ENCODE results near the gene PLOD3. TPM values are rescaled to one million over a fixed set of nuclear protein-coding genes. Genes with fewer than 3 reads are reported as not detected.
"Not testable (repeated sequence)": the region's sequence is repeated elsewhere in the genome, so short reads cannot be mapped to it uniquely, and the experiment has no call there.

PLOD3 gene
- total and polyA plus RNA-seq, 2 donors (not counting 1 experiment from before 2014, with no cell fraction given), result 40.1 to 47.5 TPM

DNA sequence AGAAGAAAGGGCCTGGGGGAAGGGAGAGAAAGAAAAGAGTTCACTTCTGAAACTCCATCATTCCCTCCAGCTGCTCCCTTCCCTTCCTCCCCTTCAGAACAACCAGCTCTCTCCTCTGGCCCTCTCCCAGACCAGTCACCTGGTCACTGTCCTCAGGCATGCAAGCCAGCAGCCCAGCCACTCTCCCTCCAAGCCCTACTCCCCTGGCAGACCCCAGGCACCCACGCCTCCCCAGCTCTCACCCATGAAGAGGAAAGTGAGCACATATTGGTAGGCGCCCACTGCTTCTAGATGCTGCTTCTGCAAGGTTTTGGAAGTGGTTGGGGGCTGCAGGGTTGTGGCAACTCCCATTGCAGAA is 16.9 kb downstream of the PLOD3 start:
- ATAC-seq (ENCODE audit: low read depth) (no peak), DNase-seq (no peak)
- WGBS (ENCODE audit: insufficient coverage), result 60% methylated on average over 1 of the region's 2 CpGs
- CTCF ChIA-PET, result interaction anchor here (1.5 to 2.8 kb wide), 2 partner anchors 16 to 56 kb away, joined by 3 to 10 read pairs; no protein-coding TSS in a partner anchor
- Mint-ChIP-seq H3K27me3 (peaks cover 24% of the 10 kb centered on the region), H3K4me3 (no peak overlapping the region), H3K27ac (no peak overlapping the region), H3K9me3 (ENCODE audit: insufficient read depth) (no peaks in the 10 kb centered on the region), H3K4me1 (peaks cover 23% of the 10 kb centered on the region)
- Histone ChIP-seq H3K4me2 (replicated peaks; ENCODE audit: low read depth, low read length, poor library complexity, severe bottlenecking) (no peak overlapping the region), H3K4me1 (ENCODE audit: control insufficient read depth in 2 of 2, insufficient read depth in 2 of 2, low read length in 2 of 2) (peaks cover 18 to 27% of the 10 kb centered on the region in 2 donors), H3K36me3 (replicated peaks in 1 of 2; ENCODE audit: control extremely low read depth in 1 of 2, control insufficient read depth in 1 of 2, extremely low read depth in 1 of 2, insufficient read depth in 2 of 2, low read length in 1 of 2) (no peaks in the 10 kb centered on the region), H4K20me1 (ENCODE audit: control insufficient read depth, insufficient read depth, low read length, poor library complexity, severe bottlenecking) (no peaks in the 10 kb centered on the region), H3K79me2 (ENCODE audit: control insufficient read depth, insufficient read depth, low read length) (no peaks in the 10 kb centered on the region), H3K27me3 (replicated peaks in 1 of 4; ENCODE audit: control extremely low read depth in 1 of 4, control insufficient read depth in 3 of 4, insufficient read depth in 4 of 4, low read length in 3 of 4) (peaks cover 0 to 42% (median 16%) of the 10 kb centered on the region in 4 experiments), H3K9ac (ENCODE audit: low read length) (no peak overlapping the region), H3K27ac (ENCODE audit: low read length in 2 of 2) (no peak overlapping the region), H3K4me3 (ENCODE audit: control extremely low read depth in 1 of 5, extremely low read depth in 1 of 5, insufficient read depth in 1 of 5, low read depth in 2 of 5, low read length in 4 of 5) (no peak overlapping the region), H3K9me3 (ENCODE audit: control extremely low read depth in 1 of 3, control insufficient read depth in 2 of 3, insufficient read depth in 1 of 3, low read length in 2 of 3) (peaks cover 0 to 19% (median 0%) of the 10 kb centered on the region in 3 donors), H2AFZ (ENCODE audit: insufficient read depth, low read depth, low read length, poor library complexity, severe bottlenecking) (no peak overlapping the region)
- POLR2A ChIA-PET, result no interaction called here
- intact Hi-C loops (cut with micrococcal nuclease), result no loop called here
- TF ChIP-seq EZH2 (IDR thresholded peaks at IDR 0.05; ENCODE audit: borderline replicate concordance, insufficient read depth, low read depth, low read length, poor library complexity, severe bottlenecking) (no peak), CTCF (IDR thresholded peaks at IDR 0.05) (no peak)

DNA sequence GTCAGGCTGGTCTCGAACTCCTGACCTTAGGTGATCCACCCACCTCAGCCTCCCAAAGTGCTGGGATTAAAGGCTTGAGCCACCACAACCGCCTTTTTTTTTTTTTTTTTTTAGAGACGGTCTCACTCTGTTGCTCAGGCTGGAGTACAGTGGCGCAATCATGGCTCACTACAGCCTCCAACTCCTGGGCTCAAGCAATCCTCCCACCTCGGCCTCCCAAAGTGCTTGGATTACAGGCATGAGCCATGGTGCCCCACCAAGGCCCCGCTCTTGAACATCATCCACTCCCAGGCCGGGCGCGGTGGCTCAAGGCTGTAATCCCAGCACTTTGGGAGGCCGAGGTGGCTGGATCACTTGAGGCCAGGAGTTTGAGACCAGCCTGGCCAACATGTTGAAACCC is 17.9 kb downstream of the PLOD3 start:
- CTCF ChIA-PET, result interaction anchor here (0.6 to 1.5 kb wide), 2 partner anchors 11 to 17 kb away, joined by 3 read pairs; no protein-coding TSS in a partner anchor
- 96% methylated on average over 8 of the region's 10 CpGs for WGBS (ENCODE audit: insufficient coverage)
- H4K20me1 ChIP-seq (ENCODE audit: control insufficient read depth, insufficient read depth, low read length, poor library complexity, severe bottlenecking); ATAC-seq (ENCODE audit: low read depth); H3K4me2 ChIP-seq (replicated peaks; ENCODE audit: low read depth, low read length, poor library complexity, severe bottlenecking); H3K79me2 ChIP-seq (ENCODE audit: control insufficient read depth, insufficient read depth, low read length); H3K4me3 ChIP-seq (ENCODE audit: control extremely low read depth in 1 of 5, extremely low read depth in 1 of 5, insufficient read depth in 1 of 5, low read depth in 2 of 5, low read length in 4 of 5); intact Hi-C loops (cut with micrococcal nuclease); DNase-seq; H3K4me3 Mint-ChIP-seq; H2AFZ ChIP-seq (ENCODE audit: insufficient read depth, low read depth, low read length, poor library complexity, severe bottlenecking); H3K36me3 ChIP-seq (replicated peaks in 1 of 2; ENCODE audit: control extremely low read depth in 1 of 2, control insufficient read depth in 1 of 2, extremely low read depth in 1 of 2, insufficient read depth in 2 of 2, low read length in 1 of 2); H3K27ac Mint-ChIP-seq; POLR2A ChIA-PET; H3K9ac ChIP-seq (ENCODE audit: low read length); H3K27ac ChIP-seq (ENCODE audit: low read length in 2 of 2); H3K9me3 Mint-ChIP-seq (ENCODE audit: insufficient read depth): not testable (repeated sequence)
- Histone ChIP-seq H3K9me3 (ENCODE audit: control extremely low read depth in 1 of 3, control insufficient read depth in 2 of 3, insufficient read depth in 1 of 3, low read length in 2 of 3) (peaks cover 0 to 19% (median 0%) of the 10 kb centered on the region in 3 donors), H3K4me1 (ENCODE audit: control insufficient read depth in 2 of 2, insufficient read depth in 2 of 2, low read length in 2 of 2) (peaks cover 18 to 27% of the 10 kb centered on the region in 2 donors), H3K27me3 (replicated peaks in 1 of 4; ENCODE audit: control extremely low read depth in 1 of 4, control insufficient read depth in 3 of 4, insufficient read depth in 4 of 4, low read length in 3 of 4) (peaks cover 0 to 42% (median 18%) of the 10 kb centered on the region in 4 experiments)
- Mint-ChIP-seq H3K27me3 (peaks cover 24% of the 10 kb centered on the region), H3K4me1 (peaks cover 23% of the 10 kb centered on the region)

Measured in B cell (primary cell).